HCT116 (cell line): Measurements from ENCODE around the gene TMEM52.

ENCODE experiments used
- EZH2 ChIP-seq: fragments of 200-600 bp; sonication (generic); IDR thresholded peaks from 2 replicates; pipeline ENCODE4 v1.6.1; 2017; ENCODE audit warnings: antibody characterized with exemption, mixed run types
- EZH2phosphoT487 ChIP-seq: fragments of 200-600 bp; IDR thresholded peaks from 2 replicates; pipeline ENCODE4 v1.6.1; 2018; ENCODE audit warnings: antibody characterized with exemption, borderline replicate concordance
- POLR2AphosphoS5 ChIP-seq: IDR thresholded peaks from 2 replicates; pipeline ENCODE4 v1.6.1; 2011; ENCODE audit warnings: mild to moderate bottlenecking, low read depth, low read length, moderate library complexity
- TF ChIP-seq, protein P1 (sequence below), 3 experiments: fragments of 200-600 bp in 1 of 3; sonication (generic) in 1 of 3; IDR thresholded peaks in 2 of 3; conservative IDR thresholded peaks in 1 of 3; 2 replicates each; pipeline ENCODE4 v1.5.1; 2012 to 2017; ENCODE audit warnings: low read depth in 2 of 3, low read length in 2 of 3, antibody characterized with exemption in 1 of 3, borderline replicate concordance in 1 of 3, control low read depth in 1 of 3, mild to moderate bottlenecking in 1 of 3, mixed read lengths in 1 of 3, mixed run types in 1 of 3, moderate library complexity in 1 of 3; ENCODE audit not compliant: insufficient read depth in 1 of 3

DNA sequence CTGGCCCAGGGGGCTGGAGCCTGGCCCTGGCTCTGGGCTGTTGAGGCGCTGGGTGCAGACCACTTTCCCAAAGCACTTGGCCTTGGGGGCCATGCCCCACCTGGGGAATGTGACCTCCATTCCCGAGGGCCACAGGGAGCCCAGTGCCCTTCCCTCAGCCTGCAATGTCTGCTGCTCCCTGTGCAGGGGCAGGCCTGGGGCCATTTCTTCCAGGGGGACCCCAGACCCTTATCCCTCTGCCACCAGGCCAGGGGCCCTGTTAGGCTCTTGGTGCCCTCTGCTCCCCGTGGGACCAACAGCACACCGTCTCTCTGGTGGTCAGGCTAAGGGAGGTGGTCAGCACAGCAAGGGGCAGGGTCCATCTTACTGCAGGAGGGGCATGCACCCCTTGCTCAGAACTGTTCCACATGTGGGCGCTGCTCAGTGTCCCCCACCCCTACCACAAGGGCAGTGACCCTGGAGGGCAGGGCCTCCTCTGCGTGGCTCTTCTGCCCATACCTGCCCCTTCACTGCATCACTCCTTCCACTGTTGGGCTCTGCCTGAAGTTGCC lies 1.1 kb upstream of the TMEM52 start:
- TF ChIP-seq EZH2 = no peak
- TF ChIP-seq, protein P1, sequence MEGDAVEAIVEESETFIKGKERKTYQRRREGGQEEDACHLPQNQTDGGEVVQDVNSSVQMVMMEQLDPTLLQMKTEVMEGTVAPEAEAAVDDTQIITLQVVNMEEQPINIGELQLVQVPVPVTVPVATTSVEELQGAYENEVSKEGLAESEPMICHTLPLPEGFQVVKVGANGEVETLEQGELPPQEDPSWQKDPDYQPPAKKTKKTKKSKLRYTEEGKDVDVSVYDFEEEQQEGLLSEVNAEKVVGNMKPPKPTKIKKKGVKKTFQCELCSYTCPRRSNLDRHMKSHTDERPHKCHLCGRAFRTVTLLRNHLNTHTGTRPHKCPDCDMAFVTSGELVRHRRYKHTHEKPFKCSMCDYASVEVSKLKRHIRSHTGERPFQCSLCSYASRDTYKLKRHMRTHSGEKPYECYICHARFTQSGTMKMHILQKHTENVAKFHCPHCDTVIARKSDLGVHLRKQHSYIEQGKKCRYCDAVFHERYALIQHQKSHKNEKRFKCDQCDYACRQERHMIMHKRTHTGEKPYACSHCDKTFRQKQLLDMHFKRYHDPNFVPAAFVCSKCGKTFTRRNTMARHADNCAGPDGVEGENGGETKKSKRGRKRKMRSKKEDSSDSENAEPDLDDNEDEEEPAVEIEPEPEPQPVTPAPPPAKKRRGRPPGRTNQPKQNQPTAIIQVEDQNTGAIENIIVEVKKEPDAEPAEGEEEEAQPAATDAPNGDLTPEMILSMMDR (IDR thresholded peaks at IDR 0.05 in 2 of 3, conservative IDR thresholded peaks at IDR 0.05 in 1 of 3; ENCODE audit: borderline replicate concordance in 1 of 3, insufficient read depth in 1 of 3, low read depth in 2 of 3, low read length in 2 of 3) = no peak
- TF ChIP-seq POLR2AphosphoS5 = no peak
- TF ChIP-seq EZH2phosphoT487 = no peak
